ENCODE measurements around the gene CC2D1A.

GRCh38 chr19:13890136-13890535 lies 15.9 kb upstream of the CC2D1A start:
- TF ChIP-seq POLR2A (IDR thresholded peaks at IDR 0.05), result no peak
- TF ChIP-seq CTCF (IDR thresholded peaks at IDR 0.05), result no peak
- no peak for TF ChIP-seq EP300 (IDR thresholded peaks at IDR 0.05)

Data from tibial nerve (tissue), 4 donors.